Ishikawa (cell line): Measurements from ENCODE around the gene HRC.

ENCODE experiments used
- MAX ChIP-seq: IDR thresholded peaks from 2 replicates; pipeline ENCODE4 v1.6.1; 2012
- YY1 ChIP-seq: IDR thresholded peaks from 2 replicates; pipeline ENCODE4 v1.6.1; 2012; ENCODE audit warnings: low read depth

GRCh38 chr19:49140951-49141350 lies 14.2 kb downstream of the HRC start:
- TF ChIP-seq YY1 = no peak
- TF ChIP-seq MAX = no peak
